Endodermal cell (in vitro differentiated cells): ENCODE data around the gene PIKFYVE. TPM values are rescaled to one million over a fixed set of nuclear protein-coding genes. Genes with fewer than 3 reads are reported as not detected.

Experiments
- DNase-seq: peaks from one replicate; pipeline ENCODE4 v3.0.0-alpha.2; 2017
- H3K27ac ChIP-seq: 2 replicates; pipeline ENCODE4 v1.5.1; 2013; ENCODE audit warnings: mild to moderate bottlenecking, low read depth, low read length, moderate library complexity
- H3K27me3 ChIP-seq: 2 replicates; pipeline ENCODE4 v1.6.1; 2013; ENCODE audit warnings: mild to moderate bottlenecking, low read length, moderate library complexity; ENCODE audit not compliant: insufficient read depth, control insufficient read depth, poor library complexity, severe bottlenecking
- H3K36me3 ChIP-seq: 2 replicates; pipeline ENCODE4 v1.7.0; 2013; ENCODE audit warnings: mild to moderate bottlenecking, low read length, moderate library complexity; ENCODE audit not compliant: control insufficient read depth, insufficient read depth
- H3K4me1 ChIP-seq: one replicate; pipeline ENCODE4 v1.7.0; 2013; ENCODE audit warnings: low read length; ENCODE audit not compliant: control insufficient read depth, insufficient read depth
- H3K4me3 ChIP-seq: 2 replicates; pipeline ENCODE4 v1.5.1; 2013; ENCODE audit warnings: mild to moderate bottlenecking, low read length, moderate library complexity
- H3K9ac ChIP-seq: 2 replicates; pipeline ENCODE4 v1.6.1; 2013; ENCODE audit warnings: mild to moderate bottlenecking, low read length, moderate library complexity; ENCODE audit not compliant: poor library complexity, severe bottlenecking; ENCODE audit errors: extremely low read depth
- H3K9me3 ChIP-seq: 2 replicates; pipeline ENCODE4 v1.6.1; 2013; ENCODE audit warnings: mild to moderate bottlenecking, low read length, moderate library complexity; ENCODE audit not compliant: control insufficient read depth
- H3K27ac Mint-ChIP-seq: 2 replicates; pipeline ENCODE4 v1.8.0; 2020; ENCODE audit warnings: mixed read lengths
- H3K27me3 Mint-ChIP-seq: 2 replicates; pipeline ENCODE4 v1.8.0; 2021; ENCODE audit warnings: mild to moderate bottlenecking, mixed read lengths; ENCODE audit not compliant: insufficient read depth
- H3K36me3 Mint-ChIP-seq: 2 replicates; pipeline ENCODE4 v1.8.0; 2020; ENCODE audit warnings: low read depth, mixed read lengths
- H3K4me1 Mint-ChIP-seq: 2 replicates; pipeline ENCODE4 v1.8.0; 2020; ENCODE audit warnings: mixed read lengths
- H3K4me3 Mint-ChIP-seq: 2 replicates; pipeline ENCODE4 v1.8.0; 2020; ENCODE audit warnings: mild to moderate bottlenecking, moderate library complexity, mixed read lengths
- H3K9me3 Mint-ChIP-seq: 2 replicates; pipeline ENCODE4 v1.8.0; 2020; ENCODE audit warnings: mild to moderate bottlenecking, mixed read lengths
- CTCF ChIP-seq: fragments of 200-600 bp; sonication (generic); conservative IDR thresholded peaks from 2 replicates; pipeline ENCODE4 v1.5.0; 2021; ENCODE audit warnings: antibody characterized with exemption, mild to moderate bottlenecking
- WGBS, 2 experiments: methylation state at CpG; one replicate each; pipeline versions ENCODE4 v1.1.5 to v1.1.7; 2013; ENCODE audit warnings: missing lambda C conversion rate in 2 of 2, mixed read lengths in 1 of 2; ENCODE audit not compliant: insufficient coverage in 1 of 2, insufficient read length in 1 of 2; 5-methylcytosine and 5-hydroxymethylcytosine counted together
- total RNA-seq, 2 donors: library from RNA; stranded (reverse); fragmentation: NEBNext Ultra II Directional in 1 of 2; extraction: Animal tissue kit (Norgen Biotek cat#: 25700) in 1 of 2; gene quantifications; 2 replicates in 1 of 2; 3 replicates in 1 of 2; pipeline ENCODE4 v1.2.1, GENCODE V29; 2021

Gene PIKFYVE
- total RNA-seq, 2 donors from 2014 or later: 34.9 to 41.2 TPM

DNA sequence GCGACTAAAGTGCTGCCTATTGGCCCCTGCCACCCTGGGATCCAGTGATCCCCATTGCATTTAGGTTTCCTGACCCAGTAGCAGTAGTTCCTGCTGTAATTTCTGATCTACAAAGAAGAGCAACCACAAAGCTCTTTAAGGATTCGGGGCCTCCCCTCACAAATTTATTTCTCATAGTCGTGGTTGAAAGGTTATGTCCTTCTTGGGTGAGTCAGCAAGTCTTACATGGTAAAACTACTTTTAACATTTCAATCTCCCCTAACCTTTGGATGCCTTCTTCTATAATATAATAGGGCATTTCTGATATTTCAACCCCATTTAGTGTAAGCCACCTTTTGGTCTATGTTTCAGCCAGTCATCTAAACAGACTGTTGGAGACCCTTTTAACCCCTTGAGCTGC, 14.9 kb downstream of the PIKFYVE start:
- WGBS, 2 experiments: 96 to 100% methylated on average over 1 to 3 of the region's 3 CpGs

GRCh38 chr2:208285853-208286252, 19.8 kb downstream of the PIKFYVE start:
- H3K36me3 ChIP-seq: peaks cover 72% of the 10 kb centered on the region
- H3K27ac Mint-ChIP-seq: no peak overlapping the region

More for the DNA sequence above, 14.9 kb downstream of the PIKFYVE start:
- Mint-ChIP-seq H3K4me1 (peaks cover 11% of the 10 kb centered on the region), H3K9me3 (peaks cover 3% of the 10 kb centered on the region), H3K36me3 (peaks cover 74% of the 10 kb centered on the region), H3K4me3 (no peak overlapping the region), H3K27ac (no peak overlapping the region), H3K27me3 (no peaks in the 10 kb centered on the region)
- DNase-seq: no peak
- no peak overlapping the region for H3K27ac ChIP-seq
- TF ChIP-seq CTCF: no peak
- H3K27me3 ChIP-seq: no peaks in the 10 kb centered on the region
- H3K4me1 ChIP-seq: no peaks in the 10 kb centered on the region
- H3K4me3 ChIP-seq: no peak overlapping the region
- H3K9me3 ChIP-seq: peaks cover 13% of the 10 kb centered on the region
- H3K36me3 ChIP-seq: peaks cover 81% of the 10 kb centered on the region
- H3K9ac ChIP-seq: no peak overlapping the region

DNA sequence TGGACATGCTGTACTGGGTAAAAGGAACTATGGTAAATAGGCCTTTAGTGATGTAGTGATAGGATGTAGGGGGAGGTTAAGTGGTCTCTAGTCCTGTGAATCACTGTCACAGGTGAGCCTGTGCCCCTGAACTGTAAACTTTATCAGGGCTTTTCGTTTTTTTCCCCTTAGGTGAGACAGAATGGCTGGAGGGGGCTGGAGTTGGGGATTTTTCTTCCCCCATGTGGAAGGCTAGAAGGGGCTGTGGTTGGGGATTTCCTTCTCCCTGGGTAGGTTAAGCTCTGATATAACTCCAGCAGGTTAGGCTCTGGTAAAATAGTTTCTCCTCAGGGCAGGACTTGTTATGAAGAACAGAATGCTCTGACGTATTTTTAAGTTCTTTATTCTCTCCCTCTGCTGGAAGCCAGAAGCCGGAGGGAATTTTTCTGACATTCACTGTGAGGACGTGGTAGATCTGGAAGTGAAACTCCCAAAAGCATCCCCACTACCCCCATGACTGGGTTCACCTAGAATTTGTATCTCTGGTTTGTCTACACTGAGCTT, 28.5 kb downstream of the PIKFYVE start:
- Mint-ChIP-seq H3K36me3 (peaks cover 65% of the 10 kb centered on the region), H3K27ac (no peak overlapping the region), H3K9me3 (peaks cover 14% of the 10 kb centered on the region), H3K4me3 (no peak overlapping the region), H3K27me3 (peaks cover 40% of the 10 kb centered on the region), H3K4me1 (peaks cover 9% of the 10 kb centered on the region)
- Histone ChIP-seq H3K9me3 (peaks cover 16% of the 10 kb centered on the region), H3K27ac (no peak overlapping the region), H3K36me3 (peaks cover 65% of the 10 kb centered on the region), H3K27me3 (peaks cover 53% of the 10 kb centered on the region), H3K4me1 (no peaks in the 10 kb centered on the region), H3K4me3 (no peak overlapping the region), H3K9ac (no peak overlapping the region)
- DNase-seq: no peak
- WGBS, 2 experiments: 89 to 100% methylated on average over 2 to 4 of the region's 4 CpGs
- no peak for TF ChIP-seq CTCF

More at GRCh38 chr2:208285853-208286252, 19.8 kb downstream of the PIKFYVE start:
- H3K9ac ChIP-seq: no peak overlapping the region
- Mint-ChIP-seq H3K27me3 (no peaks in the 10 kb centered on the region), H3K36me3 (peaks cover 64% of the 10 kb centered on the region), H3K4me1 (peaks cover 10% of the 10 kb centered on the region), H3K4me3 (no peak overlapping the region), H3K9me3 (peaks cover 10% of the 10 kb centered on the region)
- TF ChIP-seq CTCF: no peak
- H3K27me3 ChIP-seq: no peaks in the 10 kb centered on the region
- no peak for DNase-seq
- no peaks in the 10 kb centered on the region for H3K4me1 ChIP-seq
- WGBS, 2 experiments: 83 to 96% methylated on average over 1 to 4 of the region's 4 CpGs
- H3K27ac ChIP-seq: no peak overlapping the region
- H3K4me3 ChIP-seq: no peak overlapping the region
- peaks cover 17% of the 10 kb centered on the region for H3K9me3 ChIP-seq
